Hepatocyte (in vitro differentiated cells): Measurements from ENCODE around the gene HBE1. TPM values are rescaled to one million over a fixed set of nuclear protein-coding genes. Genes with fewer than 3 reads are reported as not detected.

Experiments
- DNase-seq: peaks from one replicate; pipeline ENCODE4 v3.0.0-alpha.2; 2016; ENCODE audit warnings: low spot score
- H2AFZ ChIP-seq: fragments of 200-600 bp; sonication (generic); 2 replicates; pipeline ENCODE4 v1.6.0; 2016; ENCODE audit warnings: antibody characterized with exemption, mild to moderate bottlenecking
- H3K27ac ChIP-seq: fragments of 200-600 bp; sonication (generic); 2 replicates; pipeline ENCODE4 v1.5.1; 2016; ENCODE audit warnings: mild to moderate bottlenecking
- H3K27me3 ChIP-seq: fragments of 200-600 bp; sonication (generic); 2 replicates; pipeline ENCODE4 v1.6.1; 2016
- H3K36me3 ChIP-seq: fragments of 200-600 bp; sonication (generic); replicated peaks from 2 replicates; pipeline ENCODE4 v1.5.1; 2016; ENCODE audit warnings: low read depth; ENCODE audit not compliant: insufficient read depth
- H3K4me1 ChIP-seq: fragments of 200-600 bp; sonication (generic); 2 replicates; pipeline ENCODE4 v1.5.1; 2016; ENCODE audit warnings: mild to moderate bottlenecking, moderate library complexity; ENCODE audit not compliant: insufficient read depth
- H3K4me2 ChIP-seq: fragments of 200-600 bp; sonication (generic); 2 replicates; pipeline ENCODE4 v1.6.0; 2016
- H3K4me3 ChIP-seq: fragments of 200-600 bp; sonication (generic); 2 replicates; pipeline ENCODE4 v1.5.1; 2016; ENCODE audit warnings: mild to moderate bottlenecking
- H3K79me2 ChIP-seq: fragments of 200-600 bp; sonication (generic); 2 replicates; pipeline ENCODE4 v1.6.0; 2017; ENCODE audit warnings: mild to moderate bottlenecking
- H3K9me2 ChIP-seq: fragments of 200-600 bp; sonication (generic); replicated peaks from 2 replicates; pipeline ENCODE4 v1.6.0; 2017; ENCODE audit warnings: mild to moderate bottlenecking; ENCODE audit not compliant: insufficient read depth
- H3K9me3 ChIP-seq: fragments of 200-600 bp; sonication (generic); 2 replicates; pipeline ENCODE4 v1.5.1; 2016; ENCODE audit warnings: low read depth, mild to moderate bottlenecking
- H4K20me1 ChIP-seq: fragments of 200-600 bp; sonication (generic); 2 replicates; pipeline ENCODE4 v1.6.0; 2016; ENCODE audit warnings: mild to moderate bottlenecking; ENCODE audit not compliant: insufficient read depth, poor library complexity, severe bottlenecking
- CTCF ChIP-seq: fragments of 200-600 bp; sonication (generic); IDR thresholded peaks from 2 replicates; pipeline ENCODE4 v1.5.1; 2016; ENCODE audit warnings: antibody characterized with exemption, mild to moderate bottlenecking; ENCODE audit not compliant: poor library complexity
- EZH2 ChIP-seq: fragments of 200-600 bp; sonication (generic); IDR thresholded peaks from 2 replicates; pipeline ENCODE4 v1.6.1; 2016; ENCODE audit warnings: antibody characterized with exemption, mild to moderate bottlenecking, borderline replicate concordance
- EZH2phosphoT487 ChIP-seq: fragments of 200-600 bp; sonication (generic); IDR thresholded peaks from one replicate; pipeline ENCODE4 v1.6.1; 2018; ENCODE audit warnings: antibody characterized with exemption, mild to moderate bottlenecking, low read depth, moderate library complexity; ENCODE audit not compliant: unreplicated experiment, severe bottlenecking
- WGBS: methylation state at CpG from one replicate; pipeline ENCODE4 v1.1.6; 2016; ENCODE audit warnings: low lambda C conversion rate; ENCODE audit errors: missing lambda C conversion rate; 5-methylcytosine and 5-hydroxymethylcytosine counted together
- polyA plus RNA-seq: library from polyadenylated mRNA; unstranded; fragments of >200 nt; fragmentation: Nextera tagmentation; extraction: Ambion mirVana; gene quantifications from 2 replicates; pipeline ENCODE4 v1.2.1, GENCODE V29; 2016
- total RNA-seq: library from RNA; depleted of rRNA; stranded (reverse); fragments of >200 nt; gene quantifications from 2 replicates; pipeline ENCODE4 v1.2.3, GENCODE V29; 2014

HBE1 gene
- total and polyA plus RNA-seq, 2 experiments from 2014 or later, result 0.25 to 1.1 TPM

GRCh38 chr11:5307256-5308019 is 37.7 kb upstream of the HBE1 start:
- no peaks in the 10 kb centered on the region for H4K20me1 ChIP-seq
- no peaks in the 10 kb centered on the region for H3K36me3 ChIP-seq
- H3K9me2 ChIP-seq, result no peaks in the 10 kb centered on the region
- 66% methylated on average over 2 of the region's 2 CpGs for WGBS
- TF ChIP-seq CTCF (no peak), EZH2 (no peak), EZH2phosphoT487 (no peak)
- H3K4me1 ChIP-seq, result no peaks in the 10 kb centered on the region
- no peak overlapping the region for H3K27ac ChIP-seq
- H3K27me3 ChIP-seq, result no peaks in the 10 kb centered on the region
- H3K4me2 ChIP-seq, result no peak overlapping the region
- H3K9me3 ChIP-seq, result no peaks in the 10 kb centered on the region
- H3K79me2 ChIP-seq, result no peaks in the 10 kb centered on the region
- DNase-seq, result no peak
- H3K4me3 ChIP-seq, result no peak overlapping the region
- H2AFZ ChIP-seq, result no peak overlapping the region

DNA sequence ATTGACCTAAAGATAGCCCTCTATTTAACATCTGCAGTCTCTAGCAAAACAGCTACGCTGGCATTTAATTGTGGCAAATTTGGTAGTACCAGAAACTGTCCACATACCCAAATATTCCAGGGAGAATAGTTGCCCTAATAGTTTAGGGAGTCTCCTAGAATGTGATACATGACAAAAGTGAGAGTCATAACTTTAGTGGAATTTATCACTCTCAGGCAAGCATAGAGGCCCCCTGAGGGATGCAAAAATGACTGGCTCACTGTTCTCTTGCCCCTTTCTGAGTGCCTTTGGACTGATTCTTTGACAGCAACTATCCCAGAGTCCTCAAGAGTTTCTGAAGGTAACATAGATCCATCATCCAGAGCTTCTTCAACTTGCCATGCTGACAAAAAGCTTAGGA is 34.3 kb upstream of the HBE1 start:
- Histone ChIP-seq H3K27me3 (no peaks in the 10 kb centered on the region), H3K9me2 (no peaks in the 10 kb centered on the region), H3K4me2 (no peak overlapping the region), H4K20me1 (no peaks in the 10 kb centered on the region), H3K79me2 (no peaks in the 10 kb centered on the region), H2AFZ (no peak overlapping the region), H3K36me3 (no peaks in the 10 kb centered on the region), H3K9me3 (no peaks in the 10 kb centered on the region), H3K27ac (no peak overlapping the region), H3K4me3 (no peak overlapping the region), H3K4me1 (no peaks in the 10 kb centered on the region)
- DNase-seq, result no peak
- WGBS, result 96% methylated on average over 1 of the region's 1 CpG
- TF ChIP-seq EZH2 (no peak), CTCF (no peak), EZH2phosphoT487 (no peak)

- WGBS, result 70% methylated on average over 5 of the region's 5 CpGs
- no peak overlapping the region for H2AFZ ChIP-seq
- no peaks in the 10 kb centered on the region for H3K36me3 ChIP-seq
- TF ChIP-seq EZH2 (no peak), CTCF (no peak), EZH2phosphoT487 (no peak)
- no peaks in the 10 kb centered on the region for H3K79me2 ChIP-seq
- no peak overlapping the region for H3K27ac ChIP-seq
- H3K9me3 ChIP-seq, result no peaks in the 10 kb centered on the region
- no peak for DNase-seq
- no peak overlapping the region for H3K4me3 ChIP-seq
- H3K27me3 ChIP-seq, result no peaks in the 10 kb centered on the region
- H4K20me1 ChIP-seq, result no peaks in the 10 kb centered on the region
- no peak overlapping the region for H3K4me2 ChIP-seq
- no peaks in the 10 kb centered on the region for H3K9me2 ChIP-seq
- H3K4me1 ChIP-seq, result no peaks in the 10 kb centered on the region
These were observed 33.9 kb upstream of the HBE1 start for GRCh38 chr11:5303626-5304025.
